ENCODE measurements around the gene FANCM. TPM values are rescaled to one million over a fixed set of nuclear protein-coding genes. Genes with fewer than 3 reads are reported as not detected.

Gene FANCM
- total RNA-seq, 1 experiment from 2014 or later: 4.4 TPM

DNA sequence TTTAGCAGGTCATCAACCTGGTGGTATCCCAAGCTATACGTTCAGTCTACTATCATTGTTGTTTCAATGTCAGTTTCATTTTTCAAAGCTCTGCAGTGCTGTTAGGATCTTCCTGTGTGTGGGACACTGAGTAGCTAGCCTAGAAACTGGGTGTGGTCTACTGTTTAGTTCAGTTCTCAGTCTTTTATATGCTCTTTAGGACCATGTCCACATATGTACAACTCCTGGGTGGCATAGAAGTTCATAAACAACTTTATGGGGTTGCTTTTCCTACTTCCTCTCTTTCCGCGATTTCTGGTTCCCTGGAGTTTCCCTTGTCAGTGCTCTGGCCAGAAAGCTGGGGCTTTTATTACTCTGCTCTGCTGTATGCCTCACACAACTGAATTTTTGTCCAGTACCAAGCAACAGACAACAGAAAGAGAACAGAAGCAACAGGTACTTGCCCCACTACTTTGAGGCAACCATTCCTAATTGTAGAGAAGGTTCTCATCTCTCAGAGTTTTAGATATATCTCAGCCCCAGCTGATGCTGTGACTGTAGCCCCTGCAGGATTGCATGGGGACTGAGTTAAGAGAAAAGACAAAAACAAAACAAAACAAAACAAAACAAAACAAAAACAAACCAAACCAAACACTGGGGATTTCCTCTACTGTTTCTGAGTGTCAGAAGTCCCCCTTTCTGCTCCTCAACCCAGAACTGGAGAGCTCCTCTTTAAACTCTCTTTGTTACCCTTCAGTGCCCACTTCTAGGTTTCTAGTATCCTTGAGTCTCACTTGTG is 86.9 kb downstream of the FANCM start:
- DNase-seq (ENCODE audit: low spot score): no peak

DNA sequence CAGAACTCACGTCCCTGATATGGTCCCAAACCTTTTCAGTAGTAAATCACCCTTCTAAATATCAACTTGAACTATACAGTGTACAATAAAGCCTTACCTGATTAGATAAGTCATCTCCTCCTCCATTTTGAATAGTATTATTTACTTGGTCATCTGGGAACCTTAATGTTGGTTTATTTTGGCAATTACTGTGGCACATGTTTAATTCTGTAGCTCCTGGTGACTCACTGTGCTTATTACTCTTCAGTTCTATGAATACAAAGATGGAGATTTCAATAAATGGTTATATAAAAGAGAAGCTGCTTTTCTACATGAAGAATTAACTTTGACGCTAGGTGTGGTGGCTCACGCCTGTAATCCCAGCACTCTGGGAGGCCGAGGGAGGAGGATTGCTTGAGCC is 91.8 kb downstream of the FANCM start:
- DNase-seq (ENCODE audit: low spot score): no peak

DNA sequence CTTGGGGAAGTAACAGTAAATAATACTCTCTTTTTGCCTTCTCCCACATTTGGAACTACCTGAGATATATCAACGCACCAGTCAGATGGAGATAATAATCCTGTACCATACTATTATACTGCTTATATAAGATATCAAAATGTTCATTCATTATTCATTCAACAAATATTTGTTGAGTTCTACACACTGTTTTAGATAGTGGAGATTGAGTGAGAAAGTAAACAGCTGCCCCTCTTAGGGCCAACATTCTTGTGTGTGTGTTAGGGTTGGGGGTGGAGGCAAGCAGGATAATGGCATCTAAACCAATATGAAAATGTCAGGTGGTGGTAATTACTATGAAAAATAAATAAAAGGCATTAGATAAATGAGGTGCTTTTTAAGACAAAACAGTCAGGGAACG is 103.3 kb downstream of the FANCM start:
- no peak for DNase-seq (ENCODE audit: low spot score)

DNA sequence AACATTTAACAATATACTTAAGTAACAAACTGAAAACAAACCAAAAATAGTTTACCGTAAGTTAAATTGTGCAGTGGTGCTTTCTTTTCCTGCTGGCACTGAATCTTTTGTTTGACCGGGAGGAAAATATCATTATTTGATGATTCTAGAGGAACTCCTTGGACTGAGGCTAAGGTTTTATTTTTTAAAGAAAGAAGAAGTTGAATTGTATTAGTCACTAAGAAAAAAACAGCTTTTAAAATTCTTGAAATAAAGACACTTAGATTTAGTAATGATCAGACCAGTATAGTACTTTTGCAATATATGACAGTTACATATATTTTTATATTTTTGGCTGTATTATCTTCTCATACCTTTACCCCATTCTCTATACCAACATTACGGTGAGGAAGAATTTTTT is 107.0 kb downstream of the FANCM start:
- DNase-seq (ENCODE audit: low spot score): no peak

DNA sequence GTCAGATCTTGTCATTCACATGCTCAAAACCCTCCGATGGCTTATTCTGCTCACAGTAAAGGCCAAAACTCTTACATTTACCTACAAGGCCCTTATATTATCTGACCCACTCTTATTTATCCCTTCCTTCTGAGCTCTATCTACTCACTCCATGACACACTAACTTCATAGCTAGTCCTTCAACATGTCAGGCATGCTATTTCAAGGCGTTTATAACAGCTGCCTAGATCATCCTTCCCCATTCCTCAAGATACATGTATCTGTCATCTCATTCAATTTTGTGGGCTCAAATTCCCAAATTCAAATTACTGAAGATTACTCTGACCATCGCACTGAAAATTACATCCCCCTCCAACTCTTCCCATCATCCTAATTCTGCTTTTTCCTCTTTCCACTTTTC is 110.4 kb downstream of the FANCM start:
- no peak for DNase-seq (ENCODE audit: low spot score)

DNA sequence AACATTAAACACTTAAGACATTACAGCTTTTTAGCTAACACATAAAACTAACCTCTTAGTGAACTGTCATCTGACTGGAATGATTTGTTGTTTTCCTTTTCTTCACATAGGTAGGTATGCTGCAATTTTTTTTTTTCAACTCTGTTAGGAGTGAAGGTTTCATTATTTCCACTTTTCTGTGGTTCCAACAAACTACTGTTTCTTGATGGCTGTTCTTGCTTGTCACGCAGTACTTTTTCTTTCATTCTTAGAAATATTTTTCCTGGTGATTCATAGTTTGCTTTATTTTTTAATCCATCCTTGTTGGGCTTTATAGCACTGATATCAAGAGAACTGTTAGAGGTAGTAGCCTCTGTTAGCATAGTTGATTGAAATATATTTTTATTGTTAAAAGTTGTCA is 111.0 kb downstream of the FANCM start:
- no peak for DNase-seq (ENCODE audit: low spot score)

DNA sequence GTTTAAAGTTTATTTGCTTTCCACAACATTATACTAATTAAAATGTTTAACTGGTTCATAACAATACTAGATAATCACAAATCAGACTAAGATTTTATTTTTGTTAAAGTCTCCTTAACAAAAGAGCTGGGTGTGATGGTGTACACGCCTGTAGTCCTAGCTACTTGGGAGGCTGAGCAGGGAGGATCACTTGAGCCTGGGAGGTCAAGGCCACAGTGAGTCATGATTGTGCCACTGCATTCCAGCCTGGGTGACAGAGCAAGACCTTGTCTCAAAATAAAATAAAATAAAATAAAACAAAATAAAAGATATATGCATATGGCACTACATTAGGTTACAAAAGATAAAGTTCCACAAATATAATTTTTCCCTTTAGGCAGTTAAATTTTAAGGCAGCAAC is 111.7 kb downstream of the FANCM start:
- DNase-seq (ENCODE audit: low spot score): no peak

DNA sequence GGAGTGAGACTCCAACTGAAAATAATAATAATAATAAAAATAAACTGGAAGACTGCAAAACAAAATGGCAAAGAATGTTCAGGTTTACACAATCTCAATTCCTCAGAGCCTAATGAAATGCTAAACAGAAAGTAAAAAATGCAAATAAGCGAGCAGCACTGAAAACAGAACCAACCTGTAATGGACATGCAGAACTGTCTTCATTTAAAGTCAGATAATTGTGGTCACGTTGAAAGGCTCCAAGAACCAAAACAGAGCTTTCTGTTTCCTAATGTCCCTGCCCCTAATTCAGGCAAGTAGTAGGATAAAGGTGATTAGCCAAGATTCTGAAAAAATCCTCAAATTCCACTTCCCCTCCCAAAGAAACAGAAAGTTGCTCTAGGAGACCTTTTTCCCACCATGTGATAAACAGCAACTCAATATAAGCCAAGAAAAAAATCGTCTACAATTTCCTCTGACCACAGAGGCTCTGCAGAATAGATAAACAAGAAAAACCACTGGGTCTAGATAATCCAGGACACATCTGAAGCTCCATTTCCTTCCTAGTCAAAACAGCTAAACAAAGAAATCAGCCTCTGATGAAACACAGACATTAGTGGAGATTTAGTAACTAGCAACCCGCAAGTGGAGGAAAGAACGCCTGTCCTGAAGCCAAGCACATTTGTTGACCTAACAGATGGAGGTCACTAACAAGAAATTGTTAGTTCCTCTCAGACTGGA is 114.3 kb downstream of the FANCM start:
- DNase-seq (ENCODE audit: low spot score): no peak

Small RNA genes within 50 kb of the gene (small RNA-seq; reads per million reads assigned to genes)
- gene RF00151 (1.4 reads per million, percentile 53 among the genes with 10 or more reads in this experiment), gene SNORD127 (1,010 reads per million, percentile 99 among the genes with 10 or more reads in this experiment)

Other genes starting within 250 kb of the FANCM start
- 1.4 and 1.8 TPM in 2 replicates for gene KLHL28, start 174.0 kb upstream of the FANCM start, total RNA-seq (2014; rRNA removed; shearing (Covaris generic))
- 4.9 and 7.4 TPM in 2 replicates for gene TOGARAM1, start 173.7 kb upstream of the FANCM start, total RNA-seq (2014; rRNA removed; shearing (Covaris generic))
- 7.6 and 9.8 TPM in 2 replicates for gene PRPF39, start 51.8 kb upstream of the FANCM start, total RNA-seq (2014; rRNA removed; shearing (Covaris generic))
- gene FKBP3, start 1.4 kb upstream of the FANCM start, total RNA-seq (2014; rRNA removed; shearing (Covaris generic)): 13.4 and 15.8 TPM in 2 replicates
- gene MIS18BP1, start 117.3 kb downstream of the FANCM start, total RNA-seq (2014; rRNA removed; shearing (Covaris generic)): 8.0 and 13.4 TPM in 2 replicates